HTR-8/SVneo (cell line): ENCODE data around the gene PAGE2.
"Not testable (repeated sequence)": the region's sequence is repeated elsewhere in the genome, so short reads cannot be mapped to it uniquely, and the experiment has no call there.

Source experiments
- DNase-seq: peaks from one replicate; pipeline ENCODE4 v3.0.0; 2011; ENCODE audit warnings: low spot score, mixed read lengths; ENCODE audit not compliant: insufficient read length
- FAIRE-seq: peaks from 2 replicates; lab custom pipeline; 2011; peaks lifted over from hg19 to GRCh38; lab: Jason Lieb, UNC

The PAGE2 gene

DNA sequence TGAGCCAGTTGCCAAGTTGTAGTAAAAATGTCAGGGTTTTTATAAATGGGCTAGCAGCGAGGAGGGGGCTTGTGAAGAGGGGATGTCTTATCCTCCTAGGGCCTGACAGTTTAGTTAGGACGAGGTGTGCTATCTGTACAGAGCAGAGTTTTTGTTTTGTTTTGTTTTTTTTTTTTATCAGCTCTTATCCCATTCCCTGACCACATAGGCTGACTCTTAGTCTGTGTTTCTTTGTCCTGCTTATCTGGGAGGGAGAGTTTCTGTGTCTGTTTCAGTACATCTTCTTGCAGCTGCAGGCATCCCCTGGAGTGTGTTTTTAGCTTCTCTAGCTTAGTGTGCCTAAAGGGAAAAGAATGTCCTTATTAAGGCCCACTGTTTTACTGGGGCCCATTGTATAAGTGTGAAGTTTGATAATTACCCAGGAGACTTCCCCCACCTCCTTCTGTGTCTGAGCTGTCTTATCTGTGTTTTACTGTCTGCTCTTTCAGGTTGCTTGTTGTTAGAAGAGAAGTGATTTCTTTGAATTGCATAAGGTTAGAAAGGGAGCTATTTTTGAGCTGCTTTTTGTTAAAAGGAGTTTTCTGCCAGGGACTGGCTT is 32.0 kb downstream of the PAGE2 start:
- no peak for FAIRE-seq

DNA sequence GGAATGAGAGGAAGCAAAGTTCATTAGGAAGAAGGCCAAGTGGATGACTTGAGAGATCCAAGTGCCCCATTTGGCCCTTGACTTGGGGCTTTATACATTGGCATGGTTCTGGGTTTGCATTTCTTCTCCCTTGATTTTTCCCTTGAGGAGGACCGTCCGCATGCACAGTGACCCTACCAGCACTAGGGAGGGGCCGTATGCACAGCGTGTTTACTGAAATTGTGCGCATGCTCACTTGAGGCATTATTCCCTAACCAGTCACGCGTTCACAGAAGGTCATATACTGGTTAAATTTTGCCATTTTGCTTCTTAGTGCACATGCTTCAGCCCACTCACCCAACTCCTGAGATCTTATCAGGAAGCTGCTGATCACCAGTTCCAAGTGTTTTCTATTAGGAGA is 35.1 kb downstream of the PAGE2 start:
- DNase-seq (no peak), FAIRE-seq (no peak)

More for the DNA sequence above, 32.0 kb downstream of the PAGE2 start:
- no peak for DNase-seq

DNA sequence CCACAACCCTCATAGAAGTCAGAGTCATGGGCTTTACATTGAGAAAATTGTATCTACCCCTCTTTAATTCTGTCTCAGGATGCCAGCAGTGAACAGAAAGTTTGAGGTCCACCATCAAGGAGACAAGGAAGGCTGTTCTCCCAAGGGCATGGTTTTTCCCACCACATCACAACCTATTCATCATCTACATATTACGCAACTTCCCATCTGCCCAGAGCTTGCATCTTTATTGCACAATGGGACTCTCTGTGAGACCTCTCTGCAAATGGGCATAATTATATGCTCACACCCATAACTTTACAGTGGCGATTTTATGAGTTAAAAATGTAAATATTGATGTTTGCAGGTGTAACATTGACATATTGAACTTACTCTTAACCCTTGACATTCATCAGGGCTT is 38.9 kb downstream of the PAGE2 start:
- no peak for FAIRE-seq
- DNase-seq: no peak

DNA sequence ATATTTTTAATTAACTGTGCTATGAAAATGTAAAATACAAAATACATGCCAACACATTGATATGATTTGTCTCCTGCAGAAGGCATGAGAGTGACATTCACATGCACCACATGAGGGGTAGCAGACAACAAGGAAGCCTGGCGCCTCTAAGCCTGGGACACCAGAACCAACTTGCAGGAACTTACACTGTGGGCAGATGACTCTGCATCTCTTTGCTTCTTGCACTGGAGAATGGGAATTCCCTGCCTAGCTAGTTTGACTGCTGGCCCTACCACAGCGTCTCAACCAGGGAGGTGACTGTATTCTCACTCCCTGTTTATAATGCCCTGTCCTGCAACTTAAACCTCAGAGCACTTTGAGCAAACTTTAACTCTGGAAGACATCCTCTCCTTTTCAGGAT is 40.5 kb downstream of the PAGE2 start:
- DNase-seq (no peak), FAIRE-seq (no peak)

DNA sequence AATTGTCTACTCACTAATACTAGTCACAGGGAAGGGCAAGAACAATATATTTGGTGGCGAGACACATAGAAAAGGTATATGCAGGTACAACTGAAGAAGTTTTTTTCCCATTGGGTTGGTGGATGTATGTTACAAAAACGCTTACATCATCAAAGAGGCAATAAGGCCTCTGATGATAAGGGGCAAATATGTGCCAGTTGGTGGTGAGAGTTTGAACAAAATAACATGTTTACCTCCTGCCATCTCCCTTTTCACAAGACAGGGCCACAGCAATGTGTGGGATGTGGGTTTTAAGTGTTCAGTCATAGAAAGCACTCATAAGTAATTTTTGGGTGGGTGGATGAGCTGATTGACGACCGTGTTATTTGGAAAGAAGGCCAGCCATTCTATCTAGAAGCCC is 41.7 kb downstream of the PAGE2 start:
- DNase-seq (no peak), FAIRE-seq (no peak)

DNA sequence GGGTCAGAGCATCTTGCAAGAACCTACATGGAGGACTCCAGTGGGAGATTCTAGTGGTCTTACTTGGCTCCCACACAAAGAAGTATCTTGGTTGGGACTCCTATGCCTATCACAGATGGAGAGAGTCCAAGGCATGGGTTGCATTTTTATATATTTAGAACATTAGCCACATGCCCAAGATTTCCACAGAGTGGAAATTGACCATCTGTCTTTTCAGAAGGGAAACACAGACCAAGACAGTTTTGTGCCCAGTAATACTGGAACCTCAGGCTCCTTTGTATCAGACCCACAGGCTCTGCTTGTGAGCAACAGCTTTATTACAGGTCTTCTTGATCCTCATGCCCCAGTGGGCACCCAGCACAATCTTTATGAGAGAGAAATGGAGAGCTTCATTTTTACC is 43.6 kb downstream of the PAGE2 start:
- no peak for FAIRE-seq
- DNase-seq: no peak

DNA sequence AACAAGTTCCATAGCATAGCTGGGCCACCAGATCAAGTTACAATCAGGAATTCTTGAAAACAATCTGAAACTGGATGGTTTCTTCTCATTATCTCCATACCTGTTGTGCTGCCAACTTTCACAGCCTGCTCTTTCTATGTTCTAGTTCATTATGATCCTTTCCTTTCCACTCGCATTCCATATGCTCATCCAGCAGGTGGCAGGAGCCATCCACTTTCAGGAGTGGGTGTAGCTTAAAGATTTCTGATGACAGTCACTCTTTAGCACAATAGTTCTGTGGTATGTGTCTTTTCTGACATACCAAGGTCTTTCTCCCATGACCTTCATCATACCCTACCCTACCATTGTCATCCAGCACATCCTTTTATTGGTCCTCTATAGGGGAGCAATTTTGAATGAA is 46.4 kb downstream of the PAGE2 start:
- FAIRE-seq (no peak), DNase-seq (peak; percentile 2)

DNA sequence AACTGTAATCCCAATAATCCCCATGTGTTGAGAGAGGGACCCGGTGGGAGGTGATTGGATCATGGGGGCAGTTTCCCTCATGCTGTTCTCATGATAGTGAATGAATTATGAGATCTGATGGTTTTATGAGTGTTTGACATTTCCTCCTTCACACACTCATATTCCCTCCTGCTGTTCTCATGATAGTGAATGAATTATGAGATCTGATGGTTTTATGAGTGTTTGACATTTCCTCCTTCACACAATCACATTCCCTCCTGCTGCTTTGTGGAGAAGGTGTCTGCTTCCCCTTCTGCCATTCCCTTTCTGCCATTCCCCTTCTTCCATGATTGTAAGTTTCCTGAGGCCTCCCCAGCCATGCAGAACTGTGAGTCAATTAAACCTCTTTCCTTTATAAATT is 52.0 kb downstream of the PAGE2 start:
- FAIRE-seq, DNase-seq: not testable (repeated sequence)
